Left renal cortex interstitium (tissue), 4 donors: ENCODE data around the gene GRB7. TPM values are rescaled to one million over a fixed set of nuclear protein-coding genes. Genes with fewer than 3 reads are reported as not detected.
"Not testable (repeated sequence)": the region's sequence is repeated elsewhere in the genome, so short reads cannot be mapped to it uniquely, and the experiment has no call there.

Source experiments
- DNase-seq, 4 donors: peaks; one replicate each; pipeline ENCODE4 v3.0.0-alpha.2; 2013; ENCODE audit warnings: low read depth in 4 of 4, low spot score in 2 of 4, missing footprints in 1 of 4
- polyA plus RNA-seq, 4 donors: library from polyadenylated mRNA; unstranded; fragments of 120-200 nt; gene quantifications; one replicate each; pipeline ENCODE4 v1.2.1, GENCODE V29; 2013; ENCODE audit not compliant: insufficient read length in 4 of 4

Gene GRB7
- 10 to 100 TPM; 30.0 to 52.1 (median 37.1) TPM for polyA plus RNA-seq

DNA sequence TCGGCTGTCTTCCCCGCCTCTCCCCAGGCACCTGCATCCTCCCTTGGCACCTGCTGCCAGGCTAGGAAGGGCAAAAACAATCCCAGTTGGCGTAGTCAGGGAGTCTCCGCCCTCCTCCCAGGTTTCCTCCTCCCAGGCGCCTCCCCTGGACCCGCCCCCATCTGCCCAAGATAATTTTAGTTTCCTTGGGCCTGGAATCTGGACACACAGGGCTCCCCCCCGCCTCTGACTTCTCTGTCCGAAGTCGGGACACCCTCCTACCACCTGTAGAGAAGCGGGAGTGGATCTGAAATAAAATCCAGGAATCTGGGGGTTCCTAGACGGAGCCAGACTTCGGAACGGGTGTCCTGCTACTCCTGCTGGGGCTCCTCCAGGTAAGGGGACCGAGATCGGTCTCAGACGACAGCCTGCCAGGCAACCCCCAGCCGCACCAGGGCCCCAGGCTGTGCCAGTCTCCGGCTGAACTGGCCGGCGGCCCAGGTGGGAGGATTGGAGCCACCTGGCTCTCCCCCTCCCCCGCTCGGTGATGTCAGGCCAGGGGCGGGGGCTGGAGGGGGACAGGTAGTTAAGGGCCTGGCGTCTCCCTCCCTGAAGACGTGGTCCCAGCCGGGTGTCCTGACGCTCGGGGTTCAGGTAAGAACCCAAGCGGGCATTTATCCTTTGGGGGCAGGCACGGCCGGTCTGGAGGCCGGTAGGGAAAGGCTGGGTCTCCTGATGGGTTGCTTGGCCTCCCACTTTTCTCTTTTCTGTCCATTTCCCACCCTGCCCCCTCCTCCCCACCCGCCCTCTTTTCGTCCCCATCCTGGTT lies at the start of gene GRB7:
GRB7 (plus strand) TSS at position 179 of the 808 bp plus-strand sequence. CDS start 4,364 bp downstream, outside the sequence.
- no peak for DNase-seq

DNA sequence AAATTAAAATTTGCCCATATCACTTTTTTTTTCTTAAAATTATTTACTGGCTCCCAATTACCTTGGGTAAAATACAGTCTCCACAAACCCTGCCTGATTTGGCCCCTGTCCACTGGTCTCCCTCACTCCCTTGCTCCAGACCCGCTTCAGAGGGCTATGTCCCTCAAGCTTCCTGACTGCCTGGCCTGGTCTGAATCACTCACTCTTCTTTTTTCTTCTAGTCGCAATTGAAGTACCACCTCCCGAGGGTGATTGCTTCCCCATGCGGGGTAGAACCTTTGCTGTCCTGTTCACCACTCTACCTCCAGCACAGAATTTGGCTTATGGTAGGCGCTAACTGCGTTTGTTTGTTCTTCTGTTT lies 49.3 kb upstream of the GRB7 start:
- DNase-seq, result no peak

DNA sequence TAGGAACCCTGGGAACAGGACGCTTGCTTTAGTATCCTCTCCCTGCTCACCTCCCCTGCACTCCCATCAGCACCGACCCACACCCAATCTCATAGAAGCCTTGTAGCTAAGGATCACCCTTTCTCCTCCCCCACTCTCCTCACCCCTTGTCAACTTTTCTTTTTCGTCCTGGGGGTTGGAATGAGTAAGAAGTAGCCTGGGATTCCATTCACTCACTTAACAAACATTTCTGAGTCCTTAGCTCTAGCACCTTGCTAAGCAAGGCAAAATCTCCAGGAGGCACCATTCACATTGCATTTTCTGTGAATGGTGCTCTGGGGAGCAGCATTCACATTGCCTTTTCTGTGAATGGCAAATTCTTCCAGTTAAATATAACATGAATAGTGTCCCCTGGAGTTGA lies 48.8 kb upstream of the GRB7 start:
- DNase-seq, result no peak

DNA sequence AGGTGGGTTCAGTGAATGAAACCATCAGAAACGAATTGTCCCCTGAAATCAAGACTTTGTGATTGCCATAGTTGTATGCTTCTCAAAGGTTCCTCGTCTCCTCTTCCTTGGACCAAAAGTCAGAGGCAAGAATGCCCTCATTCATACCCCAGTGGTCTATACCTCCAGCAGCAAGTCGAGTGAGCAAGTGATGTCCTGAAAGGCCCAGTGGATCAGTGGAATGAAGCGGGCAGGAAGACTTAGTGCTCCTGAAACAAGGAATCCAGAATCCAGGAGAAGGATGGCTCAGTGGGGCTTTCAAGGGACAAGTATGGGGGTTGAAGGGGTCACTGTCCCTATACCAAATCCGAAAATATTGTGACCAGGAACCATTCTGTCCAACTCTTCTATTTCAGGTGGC lies 43.1 kb upstream of the GRB7 start:
- DNase-seq, result no peak

DNA sequence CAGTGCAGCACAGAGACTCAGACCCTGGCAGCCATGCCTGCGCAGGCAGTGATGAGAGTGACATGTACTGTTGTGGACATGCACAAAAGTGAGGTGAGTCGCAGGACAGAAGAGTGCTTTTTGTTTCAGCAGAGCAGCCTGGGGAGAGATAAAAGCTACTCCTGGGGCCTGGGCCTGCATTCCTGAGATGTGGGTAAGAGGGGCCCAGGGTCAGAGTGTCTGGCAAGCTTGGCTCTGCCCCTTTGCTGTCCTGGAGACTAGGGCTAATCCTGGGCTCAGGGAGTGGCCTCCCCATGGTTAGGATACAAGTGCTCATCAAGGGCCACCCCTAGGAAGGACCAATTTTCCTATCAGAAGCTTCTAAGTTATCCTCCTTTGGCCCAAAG lies 42.7 kb upstream of the GRB7 start:
- no peak for DNase-seq

DNA sequence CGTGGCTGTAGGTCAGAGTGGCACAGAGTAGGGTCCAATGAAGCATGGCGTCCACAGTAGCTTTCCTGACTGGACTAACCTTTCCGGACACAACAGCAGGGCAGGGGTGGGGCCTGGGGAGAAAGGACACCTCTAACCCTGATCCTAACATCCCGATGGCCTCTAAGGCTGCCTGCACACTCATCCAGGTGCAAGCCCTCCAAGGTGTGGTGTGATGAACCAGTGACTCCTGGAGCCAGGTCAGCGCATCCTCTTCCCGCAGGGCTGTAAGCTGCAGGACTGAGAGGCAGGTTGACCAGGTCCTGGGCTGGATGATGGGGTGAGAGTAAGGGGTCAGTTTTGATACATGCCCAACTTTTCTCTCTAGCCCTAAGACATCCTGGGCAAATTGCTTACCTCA lies 41.0 kb upstream of the GRB7 start:
- no peak for DNase-seq

DNA sequence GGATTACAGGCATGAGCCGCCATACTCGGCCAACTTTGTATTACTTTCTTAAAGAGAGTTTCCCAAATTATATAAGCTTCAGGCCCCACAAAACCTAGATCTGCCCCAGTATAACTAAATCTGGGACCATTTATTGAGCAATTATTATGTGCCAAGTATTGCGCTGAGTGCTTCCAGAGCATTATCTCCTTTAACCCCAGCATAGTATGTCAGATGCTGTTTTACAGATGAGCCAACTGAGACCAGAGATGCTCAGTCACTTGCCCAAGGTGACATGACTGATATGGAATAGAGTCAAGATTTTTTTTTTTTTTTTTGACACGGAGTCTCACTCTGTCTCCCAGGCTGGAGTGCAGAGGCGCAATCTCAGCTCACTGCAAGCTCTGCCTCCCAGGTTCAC lies 39.8 kb upstream of the GRB7 start:
- DNase-seq, result no peak

DNA sequence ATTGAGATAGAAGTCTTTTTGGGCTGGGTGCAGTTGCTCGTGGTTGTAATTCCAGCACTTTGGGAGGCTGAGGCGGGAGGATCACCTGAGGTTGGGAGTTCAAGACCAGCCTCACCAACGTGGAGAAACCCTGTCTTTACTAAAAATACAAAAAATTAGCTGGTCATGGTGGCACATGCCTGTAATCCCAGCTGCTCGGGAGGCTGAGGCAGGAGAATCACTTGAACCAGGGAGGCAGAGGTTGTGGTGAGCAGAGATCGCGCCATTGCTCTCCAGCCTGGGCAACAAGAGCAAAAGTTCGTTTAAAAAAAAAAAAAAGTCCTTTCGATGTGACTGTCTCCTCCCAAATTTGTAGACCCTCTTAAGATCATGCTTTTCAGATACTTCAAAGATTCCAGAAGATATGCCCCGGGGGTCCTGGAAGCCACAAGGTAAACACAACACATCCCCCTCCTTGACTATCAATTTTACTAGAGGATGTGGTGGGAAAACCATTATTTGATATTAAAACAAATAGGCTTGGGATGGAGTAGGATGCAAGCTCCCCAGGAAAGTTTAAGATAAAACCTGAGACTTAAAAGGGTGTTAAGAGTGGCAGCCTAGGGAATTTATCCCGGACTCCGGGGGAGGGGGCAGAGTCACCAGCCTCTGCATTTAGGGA lies 38.5 kb upstream of the GRB7 start:
- DNase-seq, result not testable (repeated sequence)

DNA sequence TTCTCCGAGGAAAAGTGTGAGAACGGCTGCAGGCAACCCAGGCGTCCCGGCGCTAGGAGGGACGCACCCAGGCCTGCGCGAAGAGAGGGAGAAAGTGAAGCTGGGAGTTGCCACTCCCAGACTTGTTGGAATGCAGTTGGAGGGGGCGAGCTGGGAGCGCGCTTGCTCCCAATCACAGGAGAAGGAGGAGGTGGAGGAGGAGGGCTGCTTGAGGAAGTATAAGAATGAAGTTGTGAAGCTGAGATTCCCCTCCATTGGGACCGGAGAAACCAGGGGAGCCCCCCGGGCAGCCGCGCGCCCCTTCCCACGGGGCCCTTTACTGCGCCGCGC lies 38.0 kb upstream of the GRB7 start, which contains the start of gene ERBB2:
ERBB2 (plus strand) TSS at position 247 of the 330 bp plus-strand sequence. CDS start 175 bp downstream, outside the sequence.
- DNase-seq, result peak in 1 of 4 donors; percentile 84

DNA sequence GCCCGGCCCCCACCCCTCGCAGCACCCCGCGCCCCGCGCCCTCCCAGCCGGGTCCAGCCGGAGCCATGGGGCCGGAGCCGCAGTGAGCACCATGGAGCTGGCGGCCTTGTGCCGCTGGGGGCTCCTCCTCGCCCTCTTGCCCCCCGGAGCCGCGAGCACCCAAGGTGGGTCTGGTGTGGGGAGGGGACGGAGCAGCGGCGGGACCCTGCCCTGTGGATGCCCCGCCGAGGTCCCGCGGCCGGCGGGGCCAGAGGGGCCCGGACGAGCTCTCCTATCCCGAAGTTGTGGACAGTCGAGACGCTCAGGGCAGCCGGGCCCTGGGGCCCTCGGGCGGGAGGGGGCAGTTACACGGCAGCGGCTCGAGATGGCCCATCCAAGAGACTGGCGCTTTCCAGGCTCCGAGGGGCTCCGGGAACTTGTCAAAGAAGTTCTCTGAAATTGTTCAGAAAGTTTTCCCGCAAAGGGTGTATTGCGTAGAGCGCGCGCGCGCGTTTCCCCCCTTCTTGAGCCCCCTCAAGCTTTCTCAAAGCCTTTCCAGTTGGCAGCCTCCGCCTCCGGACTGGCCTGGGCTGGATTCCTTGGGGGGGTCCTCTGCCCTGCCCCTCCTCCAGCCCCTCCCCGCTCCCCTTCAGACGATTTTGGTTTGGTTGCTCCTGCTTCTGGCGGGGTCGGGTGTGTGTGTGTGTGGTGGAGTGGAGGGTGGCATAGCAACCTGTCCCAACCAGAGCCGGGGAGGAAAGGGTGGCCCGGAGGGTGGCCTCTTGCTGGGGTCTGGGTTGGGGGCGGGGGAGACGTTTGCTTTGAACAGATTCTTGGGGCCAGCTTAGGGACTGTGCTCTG lies 37.4 kb upstream of the GRB7 start:
- no peak for DNase-seq

DNA sequence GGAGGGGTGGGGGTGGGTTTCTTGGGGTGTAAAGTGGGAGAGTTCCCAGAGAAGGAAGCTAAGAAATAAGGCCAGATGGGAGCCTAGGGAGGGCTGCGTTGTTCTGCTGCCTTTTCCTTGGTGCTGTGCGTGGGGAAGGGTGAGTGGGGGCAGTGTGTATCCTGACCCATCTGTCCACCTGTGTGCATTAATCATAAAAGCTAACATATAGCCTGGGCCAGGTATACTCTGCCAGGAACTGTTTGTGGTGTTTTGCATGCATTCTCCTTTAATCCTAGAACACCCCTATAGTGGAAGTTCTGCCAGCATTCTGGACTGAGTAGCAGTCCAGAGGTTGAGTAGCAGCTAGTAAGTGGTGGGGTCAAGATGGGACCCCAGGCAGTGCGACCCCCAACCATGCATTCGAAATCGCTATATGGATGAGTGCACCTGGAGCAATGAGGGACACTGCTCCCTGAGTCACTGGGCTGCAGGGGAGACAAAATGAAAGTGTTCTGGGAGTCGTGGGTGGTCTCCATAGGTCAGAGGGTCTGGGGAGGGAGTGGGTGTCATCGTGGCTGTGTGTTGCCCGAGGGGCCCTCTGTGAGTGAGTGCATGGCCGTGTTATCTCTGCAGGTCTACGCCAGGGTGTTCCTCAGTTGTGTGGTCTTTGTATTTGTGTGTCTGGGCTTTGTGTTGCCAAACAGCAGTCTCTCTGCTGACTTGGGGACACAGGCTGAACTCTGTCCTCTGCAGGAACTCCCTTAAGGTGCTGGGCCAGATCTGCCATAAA lies 36.5 kb upstream of the GRB7 start:
- no peak for DNase-seq

DNA sequence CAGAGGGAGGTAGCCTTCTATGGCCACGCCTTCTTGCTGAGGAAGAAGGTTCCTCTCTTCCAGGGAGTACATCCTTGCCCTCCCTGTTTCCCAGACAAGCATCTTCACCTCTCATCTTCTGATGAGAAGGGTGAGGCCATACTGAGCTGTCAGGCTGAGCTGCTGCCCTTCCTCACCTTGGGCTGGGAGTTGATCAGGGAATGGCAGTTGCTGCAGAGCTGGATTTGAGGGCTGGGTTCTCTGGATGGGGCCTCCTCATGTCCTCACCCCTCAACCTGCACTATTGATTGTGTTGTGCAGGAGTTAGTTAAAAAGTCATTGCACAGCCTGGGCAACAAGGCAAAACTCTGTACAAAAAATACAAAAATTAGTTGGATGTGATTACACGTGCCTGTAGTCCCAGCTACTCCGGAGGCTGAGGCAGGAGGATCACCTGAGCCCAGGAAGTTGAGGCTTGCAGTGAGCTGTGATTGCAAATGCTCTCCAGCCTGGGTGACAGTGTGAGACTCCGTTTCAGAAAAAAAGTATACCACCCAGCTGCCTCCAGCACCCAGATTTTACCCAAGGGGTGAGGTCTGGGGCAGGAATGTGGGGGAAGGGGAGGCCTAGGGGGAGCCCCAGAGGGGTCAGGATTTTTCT lies 35.8 kb upstream of the GRB7 start:
- no peak for DNase-seq

DNA sequence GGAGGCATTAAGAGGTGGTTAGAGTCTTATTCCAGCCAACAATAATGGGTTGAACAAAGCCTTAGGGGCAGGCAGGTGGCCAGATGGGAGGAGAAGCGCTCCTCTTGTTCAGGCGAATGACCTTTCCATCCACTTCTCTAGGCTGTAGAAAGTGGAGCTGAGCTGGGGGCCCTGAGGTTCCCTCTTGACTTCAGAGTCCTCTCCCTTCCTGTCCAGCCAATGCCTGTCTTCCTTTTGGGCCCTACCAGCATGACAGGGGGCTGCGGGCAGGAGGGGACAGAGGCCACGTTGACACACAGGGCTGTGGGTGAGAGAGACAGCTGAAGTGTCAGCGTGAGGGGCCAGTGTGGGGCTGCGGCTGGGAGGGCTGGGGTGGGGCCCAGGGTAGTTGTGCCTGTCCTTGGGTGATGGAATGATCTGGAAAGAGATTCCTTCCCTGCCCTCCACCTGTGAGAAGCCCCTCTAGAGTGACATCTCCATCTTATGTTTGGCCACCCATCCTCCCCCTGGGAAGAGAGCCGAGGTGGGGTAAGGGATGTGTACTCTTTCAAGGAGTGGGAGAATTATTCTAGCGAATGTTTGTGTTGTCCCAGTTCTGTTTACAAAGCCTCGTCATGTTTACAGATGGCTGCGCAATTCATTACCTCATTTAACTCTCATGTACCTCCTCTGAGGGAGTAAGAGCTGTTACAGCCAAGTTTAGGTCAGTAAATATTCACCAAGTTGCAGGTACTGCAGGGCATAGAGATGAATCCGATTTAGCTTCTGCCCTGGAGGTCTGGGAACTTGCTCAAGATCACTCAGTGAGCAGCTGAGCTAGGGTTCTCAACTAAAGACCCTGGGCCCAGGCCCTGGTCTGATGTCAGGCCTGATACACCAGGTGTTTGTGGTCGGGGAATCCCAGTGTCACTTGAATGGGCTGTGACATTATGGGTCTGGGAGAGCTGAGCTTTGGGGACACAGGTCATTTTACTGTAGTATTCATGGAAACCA lies 34.5 kb upstream of the GRB7 start:
- DNase-seq, result no peak

DNA sequence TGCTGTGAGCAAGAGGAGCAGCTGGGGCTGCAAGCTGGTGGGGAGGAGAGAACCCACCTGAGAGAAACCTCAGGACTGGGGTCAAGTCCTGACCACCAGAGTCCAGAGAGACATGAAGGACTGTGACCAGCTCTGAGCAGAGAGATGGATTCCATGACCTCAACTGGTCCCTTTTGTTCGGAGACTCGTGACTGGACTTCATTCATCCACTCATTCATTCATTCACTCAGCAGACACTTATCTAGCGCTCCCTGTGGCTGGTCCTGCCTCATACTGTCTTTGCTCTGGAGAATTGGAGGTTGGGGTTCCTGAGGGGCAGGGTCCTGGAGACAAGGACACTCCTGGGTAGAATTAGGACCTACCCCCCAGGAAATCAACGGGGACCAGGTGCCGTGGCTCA lies 33.8 kb upstream of the GRB7 start:
- no peak for DNase-seq

DNA sequence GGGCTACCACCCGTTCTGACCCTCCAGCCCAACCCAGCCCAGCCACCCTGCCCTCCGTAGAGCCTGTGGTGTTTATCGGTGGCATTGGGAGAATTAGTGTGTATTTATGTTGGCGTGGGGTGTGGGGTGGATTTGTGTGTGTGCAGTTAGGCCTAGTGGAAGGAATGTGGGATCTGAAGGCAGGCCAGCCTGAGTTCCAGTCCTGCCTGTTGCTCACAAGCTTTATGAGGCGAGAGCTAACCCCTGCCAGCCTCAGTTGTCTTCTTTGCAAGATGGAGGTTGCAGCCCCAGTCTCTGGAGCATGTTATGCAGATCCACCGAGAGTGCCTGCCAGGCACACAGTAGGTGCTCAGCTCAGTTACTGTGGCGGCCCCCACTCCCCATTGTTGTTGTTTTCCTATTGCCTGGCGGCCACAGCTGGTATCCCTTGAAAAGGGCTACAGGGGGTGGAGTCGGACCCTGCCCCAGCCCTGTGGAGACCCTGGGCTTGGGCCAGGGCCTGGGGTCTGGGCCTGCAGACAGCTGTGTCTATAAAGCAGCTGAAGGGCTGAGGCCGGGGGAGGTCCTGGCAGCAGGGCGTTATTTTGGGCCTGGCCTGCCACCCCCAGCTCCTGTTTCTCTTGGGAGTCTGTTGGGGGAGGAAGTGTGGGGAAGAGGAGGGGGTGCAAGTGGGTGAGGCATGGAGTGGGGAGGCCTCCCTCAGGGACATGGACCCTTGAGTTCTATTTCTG lies 32.8 kb upstream of the GRB7 start:
- no peak for DNase-seq

DNA sequence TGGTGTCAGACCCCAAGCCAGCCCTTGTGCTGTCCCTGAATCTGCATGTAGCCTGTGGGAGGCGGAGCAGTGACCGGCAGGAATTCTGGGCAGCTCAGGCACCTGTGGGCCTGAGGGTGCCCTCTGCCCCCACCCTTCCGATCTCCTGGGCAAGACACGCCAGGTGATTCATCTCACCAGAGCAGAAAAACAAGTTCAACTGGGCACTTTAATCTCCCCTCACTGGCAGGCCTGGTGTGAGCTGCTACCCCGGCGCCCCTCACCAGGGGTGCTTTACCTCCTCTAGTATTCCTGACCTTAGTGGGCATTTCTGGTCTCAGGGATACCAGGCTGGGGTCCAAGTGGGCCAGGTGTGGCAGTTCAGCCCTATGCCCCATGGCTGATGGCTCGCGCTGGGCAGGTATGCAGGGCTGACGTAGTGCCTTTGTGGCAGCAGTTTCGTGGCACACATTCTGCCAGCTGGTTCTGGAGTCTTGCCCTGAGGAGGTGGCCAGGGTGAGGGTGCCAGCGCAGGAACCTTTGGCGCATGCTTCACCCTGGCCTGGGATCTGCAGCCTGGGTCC lies 31.9 kb upstream of the GRB7 start:
- DNase-seq, result no peak

DNA sequence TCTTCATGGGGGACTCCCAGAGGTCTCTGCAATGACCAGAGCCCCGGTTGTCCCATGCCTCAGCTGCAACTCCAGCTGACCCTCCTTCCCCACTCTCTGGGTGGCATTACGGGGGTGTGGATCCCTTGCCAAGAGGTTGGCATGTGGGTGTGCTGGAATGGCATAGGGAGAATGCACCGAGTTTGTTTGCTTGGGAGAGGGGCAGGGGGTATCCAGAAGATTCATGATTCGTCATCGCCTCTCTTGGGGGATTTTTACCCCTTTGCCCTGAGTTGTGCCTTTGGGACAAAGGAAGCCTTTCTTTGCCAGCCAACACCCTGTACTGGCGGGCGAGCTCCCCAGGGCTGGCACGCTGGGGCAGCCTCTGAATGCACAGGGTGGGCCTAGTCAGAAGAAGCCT lies 31.4 kb upstream of the GRB7 start:
- no peak for DNase-seq

DNA sequence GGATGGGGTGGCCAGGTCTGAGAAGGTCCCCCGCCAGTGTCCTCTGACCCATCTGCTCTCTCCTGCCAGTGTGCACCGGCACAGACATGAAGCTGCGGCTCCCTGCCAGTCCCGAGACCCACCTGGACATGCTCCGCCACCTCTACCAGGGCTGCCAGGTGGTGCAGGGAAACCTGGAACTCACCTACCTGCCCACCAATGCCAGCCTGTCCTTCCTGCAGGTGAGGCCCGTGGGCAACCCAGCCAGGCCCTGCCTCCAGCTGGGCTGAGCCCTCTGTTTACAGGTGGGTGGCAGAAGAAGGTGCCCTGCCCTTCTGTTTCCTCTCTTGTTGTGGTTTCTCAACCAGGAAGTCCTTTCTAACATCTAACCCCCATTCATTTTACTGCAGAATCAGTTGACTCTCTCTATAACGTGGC lies 30.8 kb upstream of the GRB7 start:
- DNase-seq, result no peak
